KMS-11 (cell line): Measurements from ENCODE around the gene EAF2.
A peak's percentile ranks its signal among the peaks of the same experiment; 100 is the strongest.

ENCODE experiments used
- H2AFZ ChIP-seq: fragments of 200-600 bp; sonication (generic); 2 replicates; pipeline ENCODE4 v1.6.1; 2016; ENCODE audit warnings: antibody characterized with exemption, mixed run types, low read depth
- H3K27ac ChIP-seq: fragments of 200-600 bp; sonication (generic); 2 replicates; pipeline ENCODE4 v1.6.1; 2016; ENCODE audit warnings: mild to moderate bottlenecking, mixed run types
- H3K27me3 ChIP-seq: fragments of 200-600 bp; sonication (generic); 2 replicates; pipeline ENCODE4 v1.6.1; 2017; ENCODE audit warnings: mild to moderate bottlenecking, low read depth, mixed run types, moderate library complexity; ENCODE audit not compliant: insufficient read depth
- H3K36me3 ChIP-seq: fragments of 200-600 bp; sonication (generic); 2 replicates; pipeline ENCODE4 v1.6.1; 2017; ENCODE audit warnings: mild to moderate bottlenecking, mixed run types; ENCODE audit not compliant: insufficient read depth
- H3K4me1 ChIP-seq: fragments of 200-600 bp; sonication (generic); 2 replicates; pipeline ENCODE4 v1.6.1; 2016; ENCODE audit warnings: mild to moderate bottlenecking, low read depth, mixed run types; ENCODE audit not compliant: poor library complexity, severe bottlenecking
- H3K4me2 ChIP-seq: fragments of 200-600 bp; sonication (generic); 2 replicates; pipeline ENCODE4 v1.7.0; 2016; ENCODE audit warnings: mild to moderate bottlenecking, mixed run types
- H3K4me3 ChIP-seq: fragments of 200-600 bp; sonication (generic); IDR thresholded peaks from 2 replicates; pipeline ENCODE4 v1.6.1; 2017; ENCODE audit warnings: low read depth, low read length, mixed read lengths; ENCODE audit not compliant: insufficient read depth
- H3K79me2 ChIP-seq: fragments of 200-600 bp; sonication (generic); 2 replicates; pipeline ENCODE4 v1.6.1; 2016; ENCODE audit warnings: low read depth, mixed run types; ENCODE audit not compliant: insufficient read depth
- H3K9ac ChIP-seq: fragments of 200-600 bp; sonication (generic); 2 replicates; pipeline ENCODE4 v1.6.1; 2016; ENCODE audit warnings: mild to moderate bottlenecking, mixed run types
- H4K20me1 ChIP-seq: fragments of 200-600 bp; sonication (generic); 2 replicates; pipeline ENCODE4 v1.6.1; 2016; ENCODE audit warnings: mild to moderate bottlenecking, mixed run types; ENCODE audit not compliant: insufficient read depth
- CTCF ChIP-seq: fragments of 200-600 bp; sonication (generic); conservative IDR thresholded peaks from 2 replicates; pipeline ENCODE4 v1.6.1; 2017; ENCODE audit warnings: low read depth, mild to moderate bottlenecking, antibody characterized with exemption, low read length, moderate library complexity, mixed read lengths

EAF2 gene

GRCh38 chr3:121796970-121797369 lies 38.0 kb upstream of the EAF2 start:
- H3K27ac ChIP-seq = no peak overlapping the region
- no peak for TF ChIP-seq CTCF

GRCh38 chr3:121800906-121801305 lies 34.1 kb upstream of the EAF2 start:
- Histone ChIP-seq H3K4me1 (peaks cover 31% of the 10 kb centered on the region), H3K79me2 (no peaks in the 10 kb centered on the region), H2AFZ (no peak overlapping the region), H3K36me3 (peaks cover 7% of the 10 kb centered on the region; the same call in 1 of the 2 replicates), H3K9ac (no peak overlapping the region), H3K27ac (no peak overlapping the region), H3K4me2 (no peak overlapping the region), H4K20me1 (no peaks in the 10 kb centered on the region), H3K27me3 (no peaks in the 10 kb centered on the region), H3K4me3 (no peak overlapping the region)
- no peak for TF ChIP-seq CTCF

More at GRCh38 chr3:121796970-121797369, 38.0 kb upstream of the EAF2 start:
- Histone ChIP-seq H3K9ac (no peak overlapping the region), H3K4me2 (no peak overlapping the region), H3K4me1 (peaks cover 58% of the 10 kb centered on the region), H3K36me3 (no peaks in the 10 kb centered on the region), H3K27me3 (no peaks in the 10 kb centered on the region), H4K20me1 (no peaks in the 10 kb centered on the region), H3K79me2 (no peaks in the 10 kb centered on the region), H2AFZ (no peak overlapping the region), H3K4me3 (no peak overlapping the region)

GRCh38 chr3:121803771-121804320 lies 31.2 kb upstream of the EAF2 start:
- H2AFZ ChIP-seq = no peak overlapping the region
- peaks cover 6% of the 10 kb centered on the region; the same call in 1 of the 2 replicates for H3K79me2 ChIP-seq
- peaks cover 24% of the 10 kb centered on the region for H3K4me1 ChIP-seq
- H3K36me3 ChIP-seq = peaks cover 12% of the 10 kb centered on the region; the same call in 1 of the 2 replicates
- no peak for TF ChIP-seq CTCF
- H4K20me1 ChIP-seq = no peaks in the 10 kb centered on the region
- no peaks in the 10 kb centered on the region for H3K27me3 ChIP-seq
- H3K27ac ChIP-seq = no peak overlapping the region
- H3K9ac ChIP-seq = no peak overlapping the region
- no peak overlapping the region for H3K4me2 ChIP-seq
- no peak overlapping the region for H3K4me3 ChIP-seq

GRCh38 chr3:121809249-121809648 lies 25.8 kb upstream of the EAF2 start:
- Histone ChIP-seq H3K4me1 (peaks cover 58% of the 10 kb centered on the region), H3K79me2 (peaks cover 27% of the 10 kb centered on the region; the same call in 1 of the 2 replicates)

More at GRCh38 chr3:121809249-121809648, 25.8 kb upstream of the EAF2 start:
- H3K4me3 ChIP-seq = no peak overlapping the region
- H4K20me1 ChIP-seq = no peaks in the 10 kb centered on the region
- H3K9ac ChIP-seq = peak overlapping the region; percentile 0; the same call in 1 of the 2 replicates
- H3K27me3 ChIP-seq = no peaks in the 10 kb centered on the region
- peak overlapping the region; percentile 55 for H3K4me2 ChIP-seq
- no peak for TF ChIP-seq CTCF
- H3K36me3 ChIP-seq = peaks cover 5% of the 10 kb centered on the region; the same call in 1 of the 2 replicates
- H3K27ac ChIP-seq = peak overlapping the region; percentile 25; the same call in 1 of the 2 replicates
- no peak overlapping the region for H2AFZ ChIP-seq
